Measurements from ENCODE around the gene CNTNAP3B.
"Not testable (repeated sequence)": the region's sequence is repeated elsewhere in the genome, so short reads cannot be mapped to it uniquely, and the experiment has no call there.

DNA sequence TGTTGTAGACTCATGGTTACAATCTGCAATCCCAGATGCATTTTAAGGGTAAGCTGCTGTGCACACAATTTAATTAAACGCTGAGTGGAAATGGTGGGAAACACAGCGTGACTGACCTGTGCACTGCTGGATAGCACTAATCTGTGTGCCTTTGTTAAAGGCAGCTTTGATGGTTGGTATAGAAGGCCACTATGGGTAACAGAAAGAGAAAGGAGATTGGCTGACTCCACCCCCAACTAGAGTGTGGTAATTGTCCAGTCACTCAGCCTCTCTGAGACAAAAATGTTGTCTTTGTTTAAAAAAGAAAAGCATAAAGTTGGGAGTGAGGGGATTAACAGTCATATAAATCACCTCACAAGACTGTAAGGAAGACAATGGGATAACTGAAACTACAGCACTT, 48.9 kb downstream of the CNTNAP3B start:
- TF ChIP-seq, protein P1, sequence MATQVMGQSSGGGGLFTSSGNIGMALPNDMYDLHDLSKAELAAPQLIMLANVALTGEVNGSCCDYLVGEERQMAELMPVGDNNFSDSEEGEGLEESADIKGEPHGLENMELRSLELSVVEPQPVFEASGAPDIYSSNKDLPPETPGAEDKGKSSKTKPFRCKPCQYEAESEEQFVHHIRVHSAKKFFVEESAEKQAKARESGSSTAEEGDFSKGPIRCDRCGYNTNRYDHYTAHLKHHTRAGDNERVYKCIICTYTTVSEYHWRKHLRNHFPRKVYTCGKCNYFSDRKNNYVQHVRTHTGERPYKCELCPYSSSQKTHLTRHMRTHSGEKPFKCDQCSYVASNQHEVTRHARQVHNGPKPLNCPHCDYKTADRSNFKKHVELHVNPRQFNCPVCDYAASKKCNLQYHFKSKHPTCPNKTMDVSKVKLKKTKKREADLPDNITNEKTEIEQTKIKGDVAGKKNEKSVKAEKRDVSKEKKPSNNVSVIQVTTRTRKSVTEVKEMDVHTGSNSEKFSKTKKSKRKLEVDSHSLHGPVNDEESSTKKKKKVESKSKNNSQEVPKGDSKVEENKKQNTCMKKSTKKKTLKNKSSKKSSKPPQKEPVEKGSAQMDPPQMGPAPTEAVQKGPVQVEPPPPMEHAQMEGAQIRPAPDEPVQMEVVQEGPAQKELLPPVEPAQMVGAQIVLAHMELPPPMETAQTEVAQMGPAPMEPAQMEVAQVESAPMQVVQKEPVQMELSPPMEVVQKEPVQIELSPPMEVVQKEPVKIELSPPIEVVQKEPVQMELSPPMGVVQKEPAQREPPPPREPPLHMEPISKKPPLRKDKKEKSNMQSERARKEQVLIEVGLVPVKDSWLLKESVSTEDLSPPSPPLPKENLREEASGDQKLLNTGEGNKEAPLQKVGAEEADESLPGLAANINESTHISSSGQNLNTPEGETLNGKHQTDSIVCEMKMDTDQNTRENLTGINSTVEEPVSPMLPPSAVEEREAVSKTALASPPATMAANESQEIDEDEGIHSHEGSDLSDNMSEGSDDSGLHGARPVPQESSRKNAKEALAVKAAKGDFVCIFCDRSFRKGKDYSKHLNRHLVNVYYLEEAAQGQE (IDR thresholded peaks at IDR 0.05; ENCODE audit: borderline replicate concordance), result not testable (repeated sequence)
- TF ChIP-seq CTCF (IDR thresholded peaks at IDR 0.05; ENCODE audit: poor library complexity, severe bottlenecking); MXI1 (conservative IDR thresholded peaks at IDR 0.05; ENCODE audit: poor library complexity, severe bottlenecking); EZH2 (IDR thresholded peaks at IDR 0.05; ENCODE audit: borderline replicate concordance, insufficient read depth, low read length, poor library complexity, severe bottlenecking); POLR2AphosphoS5 (IDR thresholded peaks at IDR 0.05): not testable (repeated sequence)

All from neural cell (in vitro differentiated cells).